SH-SY5Y (cell line): ENCODE data around the gene KLF11.

Experiments
- GATA2 ChIP-seq: IDR thresholded peaks from 2 replicates; pipeline ENCODE4 v1.6.1; 2011; ENCODE audit warnings: mild to moderate bottlenecking, low read depth, low read length
- GATA3 ChIP-seq: IDR thresholded peaks from 2 replicates; pipeline ENCODE4 v1.6.1; 2011; ENCODE audit warnings: low read depth, mild to moderate bottlenecking, low read length, moderate library complexity

- no peak for TF ChIP-seq GATA2
- TF ChIP-seq GATA3, result no peak
Observed at GRCh38 chr2:10004836-10005235, 38.5 kb upstream of the KLF11 start.
